ENCODE data around the gene AMBRA1. TPM values are rescaled to one million over a fixed set of nuclear protein-coding genes. Genes with fewer than 3 reads are reported as not detected.
A peak's percentile ranks its signal among the peaks of the same experiment; 100 is the strongest.

Gene AMBRA1
- total RNA-seq, 1 donor from 2014 or later, result 33.9 TPM

- ATAC-seq (no peak), DNase-seq (no peak)
- peaks cover 32% of the 10 kb centered on the region for H3K4me1 ChIP-seq
- no peak for TF ChIP-seq CTCF (IDR thresholded peaks at IDR 0.05)
- intact Hi-C loops (cut with DNase I), result no loop called here
- no peaks in the 10 kb centered on the region for H3K27me3 ChIP-seq
- H3K4me3 ChIP-seq, result no peak overlapping the region
- no peaks in the 10 kb centered on the region for H3K9me3 ChIP-seq
- no peak overlapping the region for H3K27ac ChIP-seq
- H3K36me3 ChIP-seq, result peaks cover 16% of the 10 kb centered on the region
Measured at GRCh38 chr11:46366260-46366659, 227.6 kb downstream of the AMBRA1 start.

- DNase-seq (no peak), ATAC-seq (no peak)
- H3K9me3 ChIP-seq, result no peaks in the 10 kb centered on the region
- intact Hi-C loops (cut with DNase I), result no loop called here
- H3K4me1 ChIP-seq, result peaks cover 46% of the 10 kb centered on the region
- H3K36me3 ChIP-seq, result peaks cover 9% of the 10 kb centered on the region
- no peak overlapping the region for H3K27ac ChIP-seq
- H3K27me3 ChIP-seq, result no peaks in the 10 kb centered on the region
- no peak overlapping the region for H3K4me3 ChIP-seq
- no peak for TF ChIP-seq CTCF (IDR thresholded peaks at IDR 0.05)
Measured at GRCh38 chr11:46364791-46365190, 229.0 kb downstream of the AMBRA1 start.

- Histone ChIP-seq H3K27ac (peak overlapping the region; percentile 86), H3K36me3 (peaks cover 9% of the 10 kb centered on the region), H3K27me3 (no peaks in the 10 kb centered on the region), H3K4me1 (peaks cover 46% of the 10 kb centered on the region), H3K4me3 (no peak overlapping the region), H3K9me3 (no peaks in the 10 kb centered on the region)
- TF ChIP-seq CTCF (IDR thresholded peaks at IDR 0.05), result no peak
- ATAC-seq (no peak), DNase-seq (no peak)
- intact Hi-C loops (cut with DNase I), result no loop called here
Measured at GRCh38 chr11:46364056-46364455, 229.8 kb downstream of the AMBRA1 start.

- DNase-seq, result no peak
- H3K9me3 ChIP-seq, result no peaks in the 10 kb centered on the region
- ATAC-seq, result peak; percentile 31
- peaks cover 6% of the 10 kb centered on the region for H3K36me3 ChIP-seq
- no peak for TF ChIP-seq CTCF (IDR thresholded peaks at IDR 0.05)
- H3K27ac ChIP-seq, result peak overlapping the region; percentile 86
- no peak overlapping the region for H3K4me3 ChIP-seq
- intact Hi-C loops (cut with DNase I), result no loop called here
- H3K27me3 ChIP-seq, result no peaks in the 10 kb centered on the region
- H3K4me1 ChIP-seq, result peaks cover 46% of the 10 kb centered on the region
Measured at GRCh38 chr11:46363455-46364005, 230.3 kb downstream of the AMBRA1 start.

- Histone ChIP-seq H3K4me3 (no peak overlapping the region), H3K27ac (peak overlapping the region; percentile 86), H3K9me3 (no peaks in the 10 kb centered on the region), H3K4me1 (peaks cover 46% of the 10 kb centered on the region), H3K36me3 (peaks cover 1% of the 10 kb centered on the region), H3K27me3 (no peaks in the 10 kb centered on the region)
- TF ChIP-seq CTCF (IDR thresholded peaks at IDR 0.05), result no peak
- peak; percentile 81 for DNase-seq
- ATAC-seq, result peak; percentile 79
- intact Hi-C loops (cut with DNase I), result no loop called here
Measured at GRCh38 chr11:46363031-46363407, 230.8 kb downstream of the AMBRA1 start.

Measured in upper lobe of right lung (tissue), 1 donor.